H1 (cell line): ENCODE measurements around the gene SMIM32. TPM values are rescaled to one million over a fixed set of nuclear protein-coding genes. Genes with fewer than 3 reads are reported as not detected.

Experiments
- polyA plus RNA-seq, 7 experiments: library from polyadenylated mRNA; depleted of rRNA in 3 of 7; stranded (reverse) in 5 of 7; unstranded in 2 of 7; fragments of >200 nt in 5 of 7; fragments of 200-250 nt in 2 of 7; gene quantifications; 1 replicate in 5 of 7; 2 replicates in 1 of 7; 4 replicates in 1 of 7; pipeline versions ENCODE4 v1.2.1 to v1.2.3, GENCODE V29; 2011 to 2013; ENCODE audit warnings: missing spikeins in 2 of 7, mixed read lengths in 2 of 7
- total RNA-seq: library from RNA; stranded (reverse); fragmentation: NEBNext Ultra II Directional; extraction: Animal tissue kit (Norgen Biotek cat#: 25700); gene quantifications from 2 replicates; pipeline ENCODE4 v1.2.1, GENCODE V29; 2021

The SMIM32 gene
- total and polyA plus RNA-seq, 2 of the 8 experiments (the other 6 are each of a cell fraction or from before 2014, with no cell fraction given): 0.09 to 0.22 TPM

Other genes with a start within 250 kb of the SMIM32 start
- not detected in 2 replicates for gene LECT2, start 238.2 kb downstream of the SMIM32 start, total RNA-seq
- not detected in 2 replicates for gene LECT2, start 238.2 kb downstream of the SMIM32 start, polyA plus RNA-seq (2011; rRNA removed)
- gene TGFBI, start 164.2 kb downstream of the SMIM32 start, total RNA-seq: 5.9 and 8.5 TPM in 2 replicates
- gene TGFBI, start 164.2 kb downstream of the SMIM32 start, polyA plus RNA-seq (2011; rRNA removed): 6.0 and 6.2 TPM in 2 replicates
- 60.5 and 62.9 TPM in 2 replicates for gene SMAD5, start 60.3 kb downstream of the SMIM32 start, total RNA-seq
- 22.5 and 30.2 TPM in 2 replicates for gene SMAD5, start 60.3 kb downstream of the SMIM32 start, polyA plus RNA-seq (2011; rRNA removed)
- gene TRPC7, start 172.4 kb upstream of the SMIM32 start, total RNA-seq: not detected in 2 replicates
- gene TRPC7, start 172.4 kb upstream of the SMIM32 start, polyA plus RNA-seq (2011; rRNA removed): 0.05 TPM in 1 of 2 replicates, not detected in the other